ACC112 (cell line): ENCODE results near the gene CYYR1.

Experiments
- H2AFZ ChIP-seq: fragments of 200-600 bp; sonication (generic); one replicate; pipeline ENCODE4 v1.6.0; 2017; ENCODE audit warnings: antibody characterized with exemption, low read length; ENCODE audit not compliant: unreplicated experiment
- H3K27ac ChIP-seq: fragments of 200-600 bp; sonication (generic); 2 replicates; pipeline ENCODE4 v1.5.1; 2014; ENCODE audit warnings: low read depth, mild to moderate bottlenecking, antibody characterized with exemption, low read length, moderate library complexity
- H3K27me3 ChIP-seq: fragments of 200-600 bp; sonication (generic); 2 replicates; pipeline ENCODE4 v1.6.1; 2014; ENCODE audit warnings: mild to moderate bottlenecking, antibody characterized with exemption, low read length, moderate library complexity, mixed read lengths; ENCODE audit not compliant: insufficient read depth
- H3K36me3 ChIP-seq: fragments of 200-600 bp; sonication (generic); 2 replicates; pipeline ENCODE4 v1.6.1; 2016; ENCODE audit warnings: mild to moderate bottlenecking, antibody characterized with exemption, low read length, moderate library complexity, mixed read lengths; ENCODE audit not compliant: insufficient read depth
- H3K4me1 ChIP-seq: fragments of 200-600 bp; sonication (generic); one replicate; pipeline ENCODE4 v1.6.1; 2016; ENCODE audit warnings: low read length, mixed read lengths; ENCODE audit not compliant: insufficient read depth, unreplicated experiment, control insufficient read depth
- H3K4me3 ChIP-seq: fragments of 200-600 bp; sonication (generic); 2 replicates; pipeline ENCODE4 v1.5.1; 2014; ENCODE audit warnings: mild to moderate bottlenecking, low read depth, low read length
- H3K79me2 ChIP-seq: fragments of 200-600 bp; sonication (generic); one replicate; pipeline ENCODE4 v1.6.0; 2016; ENCODE audit warnings: low read length; ENCODE audit not compliant: control insufficient read depth, unreplicated experiment, insufficient read depth

The CYYR1 gene

DNA sequence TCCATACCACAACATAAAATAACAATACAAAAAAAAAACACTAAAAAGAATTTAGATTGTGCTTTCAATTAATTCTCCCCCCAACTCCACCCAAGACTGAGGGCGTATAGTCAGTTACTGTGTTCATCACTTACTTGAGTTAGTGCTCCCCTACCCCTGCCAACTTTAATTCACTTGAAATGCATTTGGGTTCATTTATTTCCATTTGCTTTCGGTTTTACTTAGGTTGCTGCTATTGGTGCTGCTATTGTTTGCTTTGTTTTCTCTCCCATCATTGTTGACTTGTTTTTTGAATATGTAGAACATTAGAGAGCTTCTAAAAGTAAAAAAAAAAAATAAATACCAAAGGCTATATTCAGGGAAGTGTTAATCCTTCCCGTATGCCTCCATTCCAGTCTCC, 10.7 kb upstream of the CYYR1 start:
- peaks cover 9% of the 10 kb centered on the region for H3K4me1 ChIP-seq
- H3K27ac ChIP-seq: no peak overlapping the region
- peaks cover 23% of the 10 kb centered on the region for H3K27me3 ChIP-seq
- no peak overlapping the region for H3K4me3 ChIP-seq
- no peaks in the 10 kb centered on the region for H3K79me2 ChIP-seq
- H2AFZ ChIP-seq: no peak overlapping the region
- H3K36me3 ChIP-seq: no peaks in the 10 kb centered on the region

GRCh38 chr21:26581818-26582217, 8.7 kb upstream of the CYYR1 start:
- Histone ChIP-seq H3K4me1 (no peaks in the 10 kb centered on the region), H3K79me2 (no peaks in the 10 kb centered on the region), H3K27me3 (peaks cover 23% of the 10 kb centered on the region), H3K4me3 (no peak overlapping the region), H2AFZ (no peak overlapping the region), H3K36me3 (no peaks in the 10 kb centered on the region), H3K27ac (no peak overlapping the region)

GRCh38 chr21:26572076-26572701, 897 bp downstream of the CYYR1 start:
- no peak overlapping the region for H3K27ac ChIP-seq
- H3K4me3 ChIP-seq: no peak overlapping the region
- no peaks in the 10 kb centered on the region for H3K79me2 ChIP-seq
- H2AFZ ChIP-seq: no peak overlapping the region
- no peaks in the 10 kb centered on the region for H3K4me1 ChIP-seq
- H3K36me3 ChIP-seq: no peaks in the 10 kb centered on the region
- peaks cover 31% of the 10 kb centered on the region for H3K27me3 ChIP-seq

- no peaks in the 10 kb centered on the region for H3K79me2 ChIP-seq
- H2AFZ ChIP-seq: no peak overlapping the region
- H3K36me3 ChIP-seq: no peaks in the 10 kb centered on the region
- H3K4me3 ChIP-seq: no peak overlapping the region
- no peak overlapping the region for H3K27ac ChIP-seq
- peaks cover 39% of the 10 kb centered on the region for H3K27me3 ChIP-seq
- H3K4me1 ChIP-seq: no peaks in the 10 kb centered on the region
These were observed 2.9 kb downstream of the CYYR1 start for GRCh38 chr21:26570203-26570602.

GRCh38 chr21:26565546-26565945, 7.5 kb downstream of the CYYR1 start:
- no peaks in the 10 kb centered on the region for H3K4me1 ChIP-seq
- H2AFZ ChIP-seq: no peak overlapping the region
- peaks cover 16% of the 10 kb centered on the region; the same call in 1 of the 2 replicates for H3K27me3 ChIP-seq

GRCh38 chr21:26565111-26565510, 8.0 kb downstream of the CYYR1 start:
- Histone ChIP-seq H3K4me3 (no peak overlapping the region), H3K79me2 (no peaks in the 10 kb centered on the region)

More at GRCh38 chr21:26565546-26565945, 7.5 kb downstream of the CYYR1 start:
- Histone ChIP-seq H3K27ac (no peak overlapping the region), H3K4me3 (no peak overlapping the region), H3K36me3 (no peaks in the 10 kb centered on the region), H3K79me2 (no peaks in the 10 kb centered on the region)

DNA sequence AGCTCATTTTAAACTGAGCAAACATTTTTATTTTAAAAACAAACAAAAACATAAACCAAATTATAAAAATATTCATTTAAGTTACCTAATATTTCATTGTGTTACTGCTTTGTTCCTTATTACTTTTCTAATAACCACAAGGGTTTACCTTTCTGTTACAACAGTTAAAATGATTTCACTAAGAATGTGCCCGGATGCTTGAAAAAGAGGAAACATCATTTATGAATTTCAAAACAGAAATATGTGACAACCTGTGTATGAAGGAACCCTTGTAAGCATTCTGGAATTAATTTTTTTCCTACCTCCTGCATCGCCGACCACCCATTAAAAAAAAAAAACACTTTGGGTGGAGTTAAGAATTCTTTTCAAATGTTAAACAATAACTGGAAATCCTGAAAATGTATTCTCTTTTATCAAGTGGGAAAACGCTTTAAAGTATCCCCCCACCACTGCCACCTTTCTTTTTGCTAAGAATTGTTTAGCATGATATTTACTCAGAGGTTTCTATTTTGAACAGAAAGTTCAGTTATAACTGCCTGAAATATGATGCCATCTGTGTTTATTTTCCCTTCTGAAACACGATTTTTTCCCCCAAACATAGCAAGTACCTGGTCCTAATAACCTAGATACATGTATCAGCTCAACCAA, 9.1 kb downstream of the CYYR1 start:
- Histone ChIP-seq H3K4me3 (no peak overlapping the region), H3K27me3 (peaks cover 16% of the 10 kb centered on the region; the same call in 1 of the 2 replicates), H3K36me3 (no peaks in the 10 kb centered on the region), H3K79me2 (no peaks in the 10 kb centered on the region), H2AFZ (no peak overlapping the region), H3K27ac (no peak overlapping the region), H3K4me1 (no peaks in the 10 kb centered on the region)

More at GRCh38 chr21:26565111-26565510, 8.0 kb downstream of the CYYR1 start:
- H3K4me1 ChIP-seq: no peaks in the 10 kb centered on the region
- no peaks in the 10 kb centered on the region for H3K36me3 ChIP-seq
- peaks cover 16% of the 10 kb centered on the region; the same call in 1 of the 2 replicates for H3K27me3 ChIP-seq
- no peak overlapping the region for H3K27ac ChIP-seq
- H2AFZ ChIP-seq: no peak overlapping the region

DNA sequence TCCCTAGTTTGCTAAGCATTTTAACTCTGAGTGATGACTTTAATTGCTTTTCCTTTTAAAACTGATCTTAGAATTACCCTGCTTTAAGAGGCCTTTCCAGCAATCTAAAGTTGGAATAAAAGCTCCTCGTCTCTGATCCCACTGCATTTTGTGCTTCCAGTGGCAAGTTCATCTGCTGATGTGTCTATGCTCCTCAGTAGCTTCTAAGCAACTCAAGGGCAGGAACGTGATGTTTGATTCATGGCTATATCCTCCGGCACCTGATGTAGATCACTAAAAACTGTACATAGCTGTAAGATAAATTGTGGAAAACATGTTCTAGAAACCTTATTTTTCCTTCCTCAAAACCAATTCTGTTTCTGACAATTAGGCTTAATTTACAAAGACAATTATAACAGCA, 12.5 kb downstream of the CYYR1 start:
- Histone ChIP-seq H3K4me3 (no peak overlapping the region), H3K79me2 (no peaks in the 10 kb centered on the region), H2AFZ (no peak overlapping the region), H3K27ac (no peak overlapping the region), H3K27me3 (peaks cover 12% of the 10 kb centered on the region; the same call in 1 of the 2 replicates), H3K36me3 (no peaks in the 10 kb centered on the region), H3K4me1 (no peaks in the 10 kb centered on the region)

- no peaks in the 10 kb centered on the region for H3K79me2 ChIP-seq
- no peaks in the 10 kb centered on the region for H3K4me1 ChIP-seq
- H3K4me3 ChIP-seq: no peak overlapping the region
- no peak overlapping the region for H2AFZ ChIP-seq
- H3K27me3 ChIP-seq: 0 out of 2 replicates have a peak, but pooled peaks cover 7% of the 10 kb centered on the region
- no peak overlapping the region for H3K27ac ChIP-seq
- no peaks in the 10 kb centered on the region for H3K36me3 ChIP-seq
These were observed 14.0 kb downstream of the CYYR1 start for GRCh38 chr21:26559099-26559498.

DNA sequence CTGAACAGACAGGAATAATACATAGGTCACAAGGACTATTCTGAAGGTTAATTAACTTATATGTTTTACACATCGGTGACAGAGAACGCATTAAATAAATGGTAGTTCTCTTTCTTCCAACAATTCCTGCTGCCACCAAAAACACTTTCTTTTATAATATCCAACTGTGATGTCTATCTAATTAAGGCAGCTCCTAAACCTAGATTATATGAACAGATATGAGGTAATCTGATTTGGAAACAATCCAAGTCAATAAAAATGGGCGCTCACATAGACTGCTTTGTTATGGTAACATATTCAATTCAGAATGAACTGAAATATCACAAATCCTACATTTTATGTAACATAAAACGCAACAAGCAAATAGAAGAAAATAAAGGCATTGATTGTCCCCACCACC, 16.0 kb downstream of the CYYR1 start:
- no peak overlapping the region for H3K4me3 ChIP-seq
- H3K27ac ChIP-seq: no peak overlapping the region
- no peaks in the 10 kb centered on the region for H3K36me3 ChIP-seq
- H3K4me1 ChIP-seq: no peaks in the 10 kb centered on the region
- H3K79me2 ChIP-seq: no peaks in the 10 kb centered on the region
- H3K27me3 ChIP-seq: 0 out of 2 replicates have a peak, but pooled peaks cover 7% of the 10 kb centered on the region
- no peak overlapping the region for H2AFZ ChIP-seq

DNA sequence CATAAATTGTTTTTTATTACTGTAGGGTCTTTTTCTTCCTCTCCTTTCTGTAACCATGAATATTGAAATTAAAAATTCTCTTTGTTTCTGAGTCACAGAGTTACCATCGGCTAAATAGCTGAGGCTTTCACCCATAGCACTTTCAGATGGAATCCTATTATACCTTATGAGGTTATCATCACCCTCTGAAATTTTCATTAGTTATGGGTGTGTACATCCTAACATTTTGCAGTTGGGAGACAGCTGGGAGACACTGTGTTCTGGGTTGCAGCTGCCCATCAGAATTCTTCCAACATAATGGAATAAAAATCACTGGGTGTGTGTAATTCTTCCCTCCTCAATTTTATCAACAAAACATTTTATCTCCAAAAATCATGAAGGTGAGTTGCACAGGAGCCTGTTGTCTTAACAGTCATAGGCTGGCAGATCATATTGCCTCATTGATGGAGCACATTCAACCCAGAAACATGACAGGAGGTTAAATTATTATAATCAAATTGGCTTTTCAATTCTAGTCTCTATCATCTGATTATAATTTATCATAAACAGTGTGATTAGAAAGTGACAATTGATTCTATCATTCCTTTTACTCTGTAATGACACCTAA, 17.4 kb downstream of the CYYR1 start:
- Histone ChIP-seq H2AFZ (no peak overlapping the region), H3K4me1 (no peaks in the 10 kb centered on the region), H3K79me2 (no peaks in the 10 kb centered on the region), H3K27me3 (no peaks in the 10 kb centered on the region), H3K4me3 (no peak overlapping the region), H3K27ac (no peak overlapping the region), H3K36me3 (no peaks in the 10 kb centered on the region)
